Kidney (tissue), 14 donors: ENCODE measurements around the gene PAXX. TPM values are rescaled to one million over a fixed set of nuclear protein-coding genes. Genes with fewer than 3 reads are reported as not detected.
"Not testable (repeated sequence)": the region's sequence is repeated elsewhere in the genome, so short reads cannot be mapped to it uniquely, and the experiment has no call there.

ENCODE experiments used
- DNase-seq, 5 donors: peaks; one replicate each; pipeline ENCODE4 v3.0.0-alpha.2; 2013 to 2020
- FAIRE-seq: peaks from 2 replicates; lab custom pipeline; 2012; peaks lifted over from hg19 to GRCh38; lab: Jason Lieb, UNC
- H3K27ac ChIP-seq, 2 donors: one replicate each; pipeline ENCODE4 v1.7.0; 2013; ENCODE audit warnings: low read depth in 2 of 2, low read length in 2 of 2, inconsistent platforms in 1 of 2
- H3K27me3 ChIP-seq: one replicate; pipeline ENCODE4 v1.7.1; 2013; ENCODE audit warnings: low read length, inconsistent platforms; ENCODE audit not compliant: control insufficient read depth, insufficient read depth
- H3K36me3 ChIP-seq, 3 donors: one replicate each; pipeline versions ENCODE4 v1.7.0 to v1.7.1; 2013; ENCODE audit warnings: low read length in 3 of 3, control low read depth in 1 of 3, inconsistent platforms in 1 of 3; ENCODE audit not compliant: insufficient read depth in 3 of 3, control insufficient read depth in 2 of 3
- H3K4me1 ChIP-seq, 3 donors: one replicate each; pipeline versions ENCODE4 v1.7.0 to v1.7.1; 2013; ENCODE audit warnings: low read length in 3 of 3, inconsistent platforms in 1 of 3, low read depth in 1 of 3; ENCODE audit not compliant: control insufficient read depth in 2 of 3, insufficient read depth in 2 of 3
- H3K4me3 ChIP-seq, 3 donors: one replicate each; pipeline versions ENCODE4 v1.7.0 to v1.8.1; 2013; ENCODE audit warnings: low read length in 3 of 3, control low read depth in 1 of 3, inconsistent platforms in 1 of 3
- H3K9ac ChIP-seq, 3 donors: one replicate each; pipeline versions ENCODE4 v1.7.0 to v1.7.1; 2013; ENCODE audit warnings: low read length in 3 of 3, control low read depth in 1 of 3, inconsistent platforms in 1 of 3
- H3K9me3 ChIP-seq, 3 donors: one replicate each; pipeline versions ENCODE4 v1.7.0 to v1.7.1; 2013; ENCODE audit warnings: low read length in 3 of 3, control low read depth in 1 of 3, inconsistent platforms in 1 of 3; ENCODE audit not compliant: control insufficient read depth in 2 of 3, insufficient read depth in 1 of 3
- CTCF ChIP-seq: IDR thresholded peaks from 3 replicates; pipeline ENCODE4 v1.5.1; 2012; ENCODE audit warnings: mild to moderate bottlenecking, moderate library complexity, borderline replicate concordance; ENCODE audit not compliant: insufficient read depth; ENCODE audit errors: extremely low read depth
- intact Hi-C: fragments of 100-400 bp; cut with DNase I; formaldehyde crosslinking; loops from one replicate; pipeline ENCODE4 v1.11.1; 2022
- polyA plus RNA-seq: library from polyadenylated mRNA; stranded (reverse); fragments of 350-450 nt; fragmentation: Illumina TruSeq; extraction: RNeasy Lipid Tissue Mini Kit (QIAGEN cat#74804); gene quantifications from one replicate; pipeline ENCODE4 v1.2.3, GENCODE V29; 2014; ENCODE audit warnings: low read depth, low replicate concordance; ENCODE audit not compliant: insufficient read depth
- total RNA-seq: library from RNA; stranded (reverse); fragmentation: NEBNext Ultra II Directional; extraction: Animal tissue kit (Norgen Biotek cat#: 25700); gene quantifications from one replicate; pipeline ENCODE4 v1.2.1, GENCODE V29; 2021
- donor health status: control.
- donor health status: control.
- donor health status: control.
- donor health status: control.
- donor health status: control.
- donor health status: DM: yes; HTN: yes; CAD: no.
- donor health status: Normal renal cell carcinoma (clear cell type).

The PAXX gene
- total and polyA plus RNA-seq, 2 donors from 2014 or later: 54.2 to 80.9 TPM

GRCh38 chr9:137004285-137004684 is 12.1 kb downstream of the PAXX start:
- DNase-seq, H3K9ac ChIP-seq, H3K9me3 ChIP-seq, H3K4me3 ChIP-seq, H3K27me3 ChIP-seq, H3K27ac ChIP-seq, FAIRE-seq, intact Hi-C loops, H3K36me3 ChIP-seq, H3K4me1 ChIP-seq: not testable (repeated sequence)
- peak; percentile 3 for TF ChIP-seq CTCF

- no peak for FAIRE-seq
- no peak overlapping the region for H3K27ac ChIP-seq
- peaks cover 0 to 4% (median 0%) of the 10 kb centered on the region in 3 donors for H3K4me1 ChIP-seq
- intact Hi-C loops: no loop called here
- no peaks in the 10 kb centered on the region for H3K9me3 ChIP-seq
- H3K36me3 ChIP-seq: no peaks in the 10 kb centered on the region
- H3K4me3 ChIP-seq: no peak overlapping the region
- no peak for DNase-seq
- no peak for TF ChIP-seq CTCF
- H3K9ac ChIP-seq: no peak overlapping the region
- no peaks in the 10 kb centered on the region for H3K27me3 ChIP-seq
These were observed 14.1 kb downstream of the PAXX start for GRCh38 chr9:137006116-137007003.

- Histone ChIP-seq H3K9me3 (no peaks in the 10 kb centered on the region), H3K9ac (no peak overlapping the region), H3K27ac (no peak overlapping the region), H3K36me3 (no peaks in the 10 kb centered on the region), H3K4me3 (no peak overlapping the region), H3K4me1 (peaks cover 0 to 4% (median 0%) of the 10 kb centered on the region in 3 donors), H3K27me3 (no peaks in the 10 kb centered on the region)
- DNase-seq (peak in 1 of 5 donors; percentile 42), FAIRE-seq (no peak)
- TF ChIP-seq CTCF: no peak
- intact Hi-C loops: no loop called here
These were observed 15.0 kb downstream of the PAXX start for GRCh38 chr9:137007108-137007815.
